PC-3 (cell line): ENCODE data around the gene LRRC61. TPM values are rescaled to one million over a fixed set of nuclear protein-coding genes. Genes with fewer than 3 reads are reported as not detected.

Experiments used
- ATAC-seq: fragments of 200-7000 bp; cut with Tn5 transposase; 2 replicates; pipeline ENCODE4 v1.9.1; 2020; ENCODE audit warnings: mild to moderate bottlenecking, moderate library complexity
- BruUV-seq: library from RNA; stranded (reverse); fragments of 400-500 nt; replicated peaks from 2 replicates; lab custom pipeline; 2021; lab: Mats Ljungman, UMichigan
- CTCF ChIA-PET: fragments of 300-600 bp; sonication (Branson Sonifier 250); formaldehyde crosslinking; loops from one replicate; lab custom pipeline; 2022; ENCODE audit warnings: antibody characterized with exemption; lab: Charles Lee
- POLR2A ChIA-PET: fragments of 300-600 bp; sonication (Branson Sonifier 250); formaldehyde crosslinking; loops from one replicate; lab custom pipeline; 2022; ENCODE audit warnings: antibody characterized with exemption; ENCODE audit not compliant: unreplicated experiment; lab: Charles Lee
- DNase-seq: peaks from one replicate; pipeline ENCODE4 v3.0.0-alpha.2; 2015
- H2AFZ ChIP-seq: fragments of 300-600 bp; sonication (generic); 2 replicates; pipeline ENCODE4 v1.6.0; 2016; ENCODE audit warnings: antibody characterized with exemption, low read length
- H3F3A ChIP-seq: fragments of 300-600 bp; sonication (generic); one replicate; pipeline ENCODE4 v1.6.0; 2017; ENCODE audit warnings: antibody characterized with exemption, low read length, control low read depth, mild to moderate bottlenecking; ENCODE audit not compliant: unreplicated experiment
- H3K27ac ChIP-seq: fragments of 300-600 bp; sonication (generic); 2 replicates; pipeline ENCODE4 v1.5.1; 2016; ENCODE audit warnings: mild to moderate bottlenecking, low read length
- H3K27me3 ChIP-seq: fragments of 300-600 bp; sonication (generic); 2 replicates; pipeline ENCODE4 v1.6.1; 2016; ENCODE audit warnings: low read length, mixed read lengths
- H3K36me3 ChIP-seq: fragments of 300-600 bp; sonication (generic); 2 replicates; pipeline ENCODE4 v1.6.1; 2016; ENCODE audit warnings: low read depth, mixed run types, low read length, mixed read lengths
- H3K4me1 ChIP-seq: fragments of 300-600 bp; sonication (generic); 2 replicates; pipeline ENCODE4 v1.5.1; 2016; ENCODE audit warnings: low read length; ENCODE audit not compliant: insufficient read depth
- H3K4me2 ChIP-seq: fragments of 300-600 bp; sonication (generic); 2 replicates; pipeline ENCODE4 v1.6.0; 2016; ENCODE audit warnings: low read length
- H3K4me3 ChIP-seq: fragments of 300-600 bp; sonication (generic); 2 replicates; pipeline ENCODE4 v1.5.1; 2016; ENCODE audit warnings: mild to moderate bottlenecking, low read length, mixed read lengths
- H3K79me2 ChIP-seq: fragments of 300-600 bp; sonication (generic); 2 replicates; pipeline ENCODE4 v1.6.1; 2017; ENCODE audit warnings: low read length, mixed read lengths
- H3K9ac ChIP-seq: fragments of 300-600 bp; sonication (generic); 2 replicates; pipeline ENCODE4 v1.6.0; 2016; ENCODE audit warnings: mild to moderate bottlenecking, low read length
- H3K9me2 ChIP-seq: fragments of 300-600 bp; sonication (generic); replicated peaks from 2 replicates; pipeline ENCODE4 v1.6.1; 2016; ENCODE audit warnings: mixed run types, low read length, mixed read lengths
- H3K9me3 ChIP-seq: fragments of 300-600 bp; sonication (generic); 2 replicates; pipeline ENCODE4 v1.6.1; 2016; ENCODE audit warnings: low read length, mixed read lengths
- H4K20me1 ChIP-seq: fragments of 300-600 bp; sonication (generic); 2 replicates; pipeline ENCODE4 v1.6.1; 2016; ENCODE audit warnings: low read length, mixed read lengths
- CTCF ChIP-seq: fragments of 300-600 bp; sonication (generic); conservative IDR thresholded peaks from 2 replicates; pipeline ENCODE4 v1.5.1; 2017; ENCODE audit warnings: antibody characterized with exemption, low read depth, mild to moderate bottlenecking, low read length
- EZH2 ChIP-seq: fragments of 300-600 bp; sonication (generic); IDR thresholded peaks from one replicate; pipeline ENCODE4 v1.6.1; 2017; ENCODE audit warnings: antibody characterized with exemption, mild to moderate bottlenecking, low read length; ENCODE audit not compliant: unreplicated experiment
- EZH2phosphoT487 ChIP-seq: fragments of 300-600 bp; sonication (generic); IDR thresholded peaks from 2 replicates; pipeline ENCODE4 v1.6.1; 2018; ENCODE audit warnings: mild to moderate bottlenecking, antibody characterized with exemption, low read length, borderline replicate concordance
- intact Hi-C: fragments of 100-400 bp; cut with micrococcal nuclease; formaldehyde crosslinking; loops from 2 replicates; pipeline ENCODE4 v1.9.0; 2023
- total RNA-seq: library from RNA; depleted of rRNA; stranded (reverse); fragments of >200 nt; gene quantifications from 2 replicates; pipeline ENCODE4 v1.2.3, GENCODE V29; 2014

LRRC61 gene
- total RNA-seq, 1 experiment from 2014 or later, result 15.1 TPM

GRCh38 chr7:150378115-150378852 is 55.1 kb downstream of the LRRC61 start:
- TF ChIP-seq EZH2phosphoT487, result no peak
- TF ChIP-seq CTCF, result peak; percentile 30; the same call in 1 of the 2 replicates
- no peak for TF ChIP-seq EZH2
- H3K27ac ChIP-seq, result peak overlapping the region; percentile 49
- peaks cover 5% of the 10 kb centered on the region for H3F3A ChIP-seq
- intact Hi-C loops, result loop anchor here (1.0 to 5.0 kb wide), 3 partner anchors 9 to 56 kb away; partner anchors contain the start of genes ACTR3C and LRRC61
- no peaks in the 10 kb centered on the region for H3K27me3 ChIP-seq
- peak overlapping the region; percentile 81 for H2AFZ ChIP-seq
- no peaks in the 10 kb centered on the region for H4K20me1 ChIP-seq
- H3K9ac ChIP-seq, result peak overlapping the region; percentile 87
- H3K79me2 ChIP-seq, result 0 out of 2 replicates have a peak, but pooled peaks cover 6% of the 10 kb centered on the region
- H3K9me3 ChIP-seq, result no peaks in the 10 kb centered on the region
- H3K4me2 ChIP-seq, result peak overlapping the region; percentile 91
- DNase-seq (peak; percentile 54), ATAC-seq (peak; percentile 41)
- peak overlapping the region; percentile 89 for H3K4me3 ChIP-seq
- BruUV-seq, result TSS peak; percentile 94
- POLR2A ChIA-PET, result no interaction called here
- H3K9me2 ChIP-seq, result no peaks in the 10 kb centered on the region
- no peaks in the 10 kb centered on the region for H3K36me3 ChIP-seq
- H3K4me1 ChIP-seq, result peaks cover 18% of the 10 kb centered on the region
- CTCF ChIA-PET, result no interaction called here

DNA sequence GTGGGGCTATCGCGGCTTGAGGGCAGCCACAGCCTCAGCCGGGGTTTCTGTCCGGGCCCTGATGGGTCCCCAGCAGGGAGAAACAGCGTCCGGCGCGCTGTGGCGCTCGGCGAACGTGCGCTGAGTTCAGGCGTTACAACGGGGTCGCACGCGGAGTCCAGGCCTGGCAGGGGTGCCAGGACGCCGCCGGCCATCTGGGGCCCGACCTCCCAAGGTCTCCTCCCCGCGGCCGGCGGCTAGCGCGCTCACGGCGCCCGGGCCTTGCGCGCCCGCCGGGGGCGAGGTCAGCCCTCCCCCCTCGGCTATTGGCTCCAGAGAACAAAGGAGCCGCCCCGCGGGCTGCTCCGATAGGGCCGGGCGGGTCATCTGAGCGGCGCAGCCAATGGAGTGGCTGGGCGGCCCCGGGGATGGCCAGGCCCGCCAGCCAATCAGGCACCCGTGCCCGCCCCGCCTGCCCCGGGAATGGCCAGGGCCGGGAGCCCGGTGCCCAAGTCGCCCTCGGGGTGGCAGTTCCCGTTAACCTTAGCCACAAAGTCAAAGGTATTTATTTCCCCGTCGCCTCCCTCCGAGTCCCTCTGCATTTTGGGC is 55.8 kb downstream of the LRRC61 start, which contains the start of gene ZNF775:
Gene ZNF775 (plus strand): TSS at position 478 of the 588 bp plus-strand sequence. CDS start 9,141 bp downstream, outside the sequence.
- no peaks in the 10 kb centered on the region for H3K79me2 ChIP-seq
- H3K4me2 ChIP-seq, result peak within 1 kb of the TSS; percentile 91
- intact Hi-C loops, result loop anchor here (1.0 to 5.0 kb wide), 6 partner anchors 10 to 57 kb away; partner anchors contain the start of genes ACTR3C and LRRC61
- no peaks in the 10 kb centered on the region for H3K36me3 ChIP-seq
- H3K27ac ChIP-seq, result peak within 1 kb of the TSS; percentile 49
- H2AFZ ChIP-seq, result peak within 1 kb of the TSS; percentile 81
- H3K9me2 ChIP-seq, result no peaks in the 10 kb centered on the region
- H3K4me3 ChIP-seq, result peak within 1 kb of the TSS; percentile 89
- H3F3A ChIP-seq, result peaks cover 5% of the 10 kb centered on the region
- ChIA-PET POLR2A (no interaction called here), CTCF (no interaction called here)
- ATAC-seq (peak; percentile 94), DNase-seq (peak; percentile 94)
- peaks cover 18% of the 10 kb centered on the region for H3K4me1 ChIP-seq
- BruUV-seq, result no TSS peak
- peak within 1 kb of the TSS; percentile 87 for H3K9ac ChIP-seq
- TF ChIP-seq CTCF, result no peak
- no peaks in the 10 kb centered on the region for H3K9me3 ChIP-seq
- no peaks in the 10 kb centered on the region for H3K27me3 ChIP-seq
- H4K20me1 ChIP-seq, result no peaks in the 10 kb centered on the region
